ENCODE results near the gene PSMA8. TPM values are rescaled to one million over a fixed set of nuclear protein-coding genes. Genes with fewer than 3 reads are reported as not detected.
"Not testable (repeated sequence)": the region's sequence is repeated elsewhere in the genome, so short reads cannot be mapped to it uniquely, and the experiment has no call there.

PSMA8 gene
- total and polyA plus RNA-seq, 2 experiments from 2014 or later, result 0.15 TPM; not detected in 1

GRCh38 chr18:26185267-26185666, 51.6 kb downstream of the PSMA8 start:
- no peak overlapping the region for H3K4me2 ChIP-seq
- no peaks in the 10 kb centered on the region for H3K79me2 ChIP-seq
- H3K36me3 ChIP-seq (replicated peaks; ENCODE audit: insufficient read depth, low read depth), result no peaks in the 10 kb centered on the region
- no peaks in the 10 kb centered on the region for H3K9me2 ChIP-seq (replicated peaks; ENCODE audit: insufficient read depth)
- 68% methylated on average over 2 of the region's 2 CpGs for WGBS (ENCODE audit: low lambda C conversion rate, missing lambda C conversion rate)
- no peaks in the 10 kb centered on the region for H3K27me3 ChIP-seq
- no peak for DNase-seq (ENCODE audit: low spot score)
- H2AFZ ChIP-seq, result no peak overlapping the region
- no peak overlapping the region for H3K27ac ChIP-seq
- H3K4me3 ChIP-seq, result no peak overlapping the region
- TF ChIP-seq CTCF (IDR thresholded peaks at IDR 0.05; ENCODE audit: poor library complexity) (no peak), EZH2 (IDR thresholded peaks at IDR 0.05; ENCODE audit: borderline replicate concordance) (no peak), EZH2phosphoT487 (IDR thresholded peaks at IDR 0.05; ENCODE audit: low read depth, severe bottlenecking, unreplicated experiment) (no peak)
- no peaks in the 10 kb centered on the region for H3K4me1 ChIP-seq (ENCODE audit: insufficient read depth)
- H3K9me3 ChIP-seq (ENCODE audit: low read depth), result no peaks in the 10 kb centered on the region
- no peaks in the 10 kb centered on the region for H4K20me1 ChIP-seq (ENCODE audit: insufficient read depth, poor library complexity, severe bottlenecking)

GRCh38 chr18:26190506-26190905, 56.8 kb downstream of the PSMA8 start:
- no peak for TF ChIP-seq EZH2 (IDR thresholded peaks at IDR 0.05; ENCODE audit: borderline replicate concordance)
- no peak for TF ChIP-seq EZH2phosphoT487 (IDR thresholded peaks at IDR 0.05; ENCODE audit: low read depth, severe bottlenecking, unreplicated experiment)
- TF ChIP-seq CTCF (IDR thresholded peaks at IDR 0.05; ENCODE audit: poor library complexity), result no peak
- H3K36me3 ChIP-seq (replicated peaks; ENCODE audit: insufficient read depth, low read depth), result no peaks in the 10 kb centered on the region
- H3K27ac ChIP-seq, result no peak overlapping the region
- no peak for DNase-seq (ENCODE audit: low spot score)
- no peaks in the 10 kb centered on the region for H3K9me3 ChIP-seq (ENCODE audit: low read depth)
- H3K9me2 ChIP-seq (replicated peaks; ENCODE audit: insufficient read depth), result no peaks in the 10 kb centered on the region
- H4K20me1 ChIP-seq (ENCODE audit: insufficient read depth, poor library complexity, severe bottlenecking), result no peaks in the 10 kb centered on the region
- no peaks in the 10 kb centered on the region for H3K27me3 ChIP-seq
- H3K79me2 ChIP-seq, result no peaks in the 10 kb centered on the region
- no peaks in the 10 kb centered on the region for H3K4me1 ChIP-seq (ENCODE audit: insufficient read depth)
- H3K4me3 ChIP-seq, result no peak overlapping the region
- no peak overlapping the region for H3K4me2 ChIP-seq
- H2AFZ ChIP-seq, result no peak overlapping the region
- 93% methylated on average over 8 of the region's 8 CpGs for WGBS (ENCODE audit: low lambda C conversion rate, missing lambda C conversion rate)

GRCh38 chr18:26192233-26192632, 58.6 kb downstream of the PSMA8 start:
- H3K4me3 ChIP-seq, result no peak overlapping the region
- H3K27ac ChIP-seq, result no peak overlapping the region
- no peak for DNase-seq (ENCODE audit: low spot score)
- TF ChIP-seq CTCF (IDR thresholded peaks at IDR 0.05; ENCODE audit: poor library complexity) (no peak), EZH2phosphoT487 (IDR thresholded peaks at IDR 0.05; ENCODE audit: low read depth, severe bottlenecking, unreplicated experiment) (no peak), EZH2 (IDR thresholded peaks at IDR 0.05; ENCODE audit: borderline replicate concordance) (no peak)
- no peaks in the 10 kb centered on the region for H3K79me2 ChIP-seq
- no peaks in the 10 kb centered on the region for H3K36me3 ChIP-seq (replicated peaks; ENCODE audit: insufficient read depth, low read depth)
- no peaks in the 10 kb centered on the region for H3K9me2 ChIP-seq (replicated peaks; ENCODE audit: insufficient read depth)
- H4K20me1 ChIP-seq (ENCODE audit: insufficient read depth, poor library complexity, severe bottlenecking), result no peaks in the 10 kb centered on the region
- H3K4me1 ChIP-seq (ENCODE audit: insufficient read depth), result no peaks in the 10 kb centered on the region
- no peak overlapping the region for H2AFZ ChIP-seq
- H3K4me2 ChIP-seq, result no peak overlapping the region
- H3K27me3 ChIP-seq, result no peaks in the 10 kb centered on the region
- WGBS (ENCODE audit: low lambda C conversion rate, missing lambda C conversion rate), result 87% methylated on average over 1 of the region's 1 CpG
- no peaks in the 10 kb centered on the region for H3K9me3 ChIP-seq (ENCODE audit: low read depth)

GRCh38 chr18:26196605-26197004, 62.9 kb downstream of the PSMA8 start:
- no peaks in the 10 kb centered on the region for H3K27me3 ChIP-seq
- H3K9me3 ChIP-seq (ENCODE audit: low read depth), result no peaks in the 10 kb centered on the region
- H3K36me3 ChIP-seq (replicated peaks; ENCODE audit: insufficient read depth, low read depth), result no peaks in the 10 kb centered on the region

GRCh38 chr18:26202001-26202400, 68.3 kb downstream of the PSMA8 start:
- H4K20me1 ChIP-seq (ENCODE audit: insufficient read depth, poor library complexity, severe bottlenecking), result not testable (repeated sequence)

More at GRCh38 chr18:26196605-26197004, 62.9 kb downstream of the PSMA8 start:
- no peak for DNase-seq (ENCODE audit: low spot score)
- H3K4me1 ChIP-seq (ENCODE audit: insufficient read depth), result no peaks in the 10 kb centered on the region
- TF ChIP-seq CTCF (IDR thresholded peaks at IDR 0.05; ENCODE audit: poor library complexity) (no peak), EZH2phosphoT487 (IDR thresholded peaks at IDR 0.05; ENCODE audit: low read depth, severe bottlenecking, unreplicated experiment) (no peak), EZH2 (IDR thresholded peaks at IDR 0.05; ENCODE audit: borderline replicate concordance) (no peak)
- H3K9me2 ChIP-seq (replicated peaks; ENCODE audit: insufficient read depth), result no peaks in the 10 kb centered on the region
- H3K4me2 ChIP-seq, result no peak overlapping the region
- H2AFZ ChIP-seq, result no peak overlapping the region
- H3K27ac ChIP-seq, result no peak overlapping the region
- 93% methylated on average over 3 of the region's 3 CpGs for WGBS (ENCODE audit: low lambda C conversion rate, missing lambda C conversion rate)
- no peaks in the 10 kb centered on the region for H3K79me2 ChIP-seq
- H3K4me3 ChIP-seq, result no peak overlapping the region
- no peaks in the 10 kb centered on the region for H4K20me1 ChIP-seq (ENCODE audit: insufficient read depth, poor library complexity, severe bottlenecking)

More at GRCh38 chr18:26202001-26202400, 68.3 kb downstream of the PSMA8 start:
- H3K4me1 ChIP-seq (ENCODE audit: insufficient read depth); H3K36me3 ChIP-seq (replicated peaks; ENCODE audit: insufficient read depth, low read depth); H3K27ac ChIP-seq; H2AFZ ChIP-seq; H3K79me2 ChIP-seq; H3K4me3 ChIP-seq; DNase-seq (ENCODE audit: low spot score); H3K9me3 ChIP-seq (ENCODE audit: low read depth); H3K4me2 ChIP-seq; H3K27me3 ChIP-seq; H3K9me2 ChIP-seq (replicated peaks; ENCODE audit: insufficient read depth): not testable (repeated sequence)
- WGBS (ENCODE audit: low lambda C conversion rate, missing lambda C conversion rate), result 81% methylated on average over 8 of the region's 9 CpGs

Data from hepatocyte (in vitro differentiated cells).